ENCODE measurements around the gene ABCC12. TPM values are rescaled to one million over a fixed set of nuclear protein-coding genes. Genes with fewer than 3 reads are reported as not detected.

Gene ABCC12
- polyA plus RNA-seq, 1 donor from 2014 or later, result not detected

DNA sequence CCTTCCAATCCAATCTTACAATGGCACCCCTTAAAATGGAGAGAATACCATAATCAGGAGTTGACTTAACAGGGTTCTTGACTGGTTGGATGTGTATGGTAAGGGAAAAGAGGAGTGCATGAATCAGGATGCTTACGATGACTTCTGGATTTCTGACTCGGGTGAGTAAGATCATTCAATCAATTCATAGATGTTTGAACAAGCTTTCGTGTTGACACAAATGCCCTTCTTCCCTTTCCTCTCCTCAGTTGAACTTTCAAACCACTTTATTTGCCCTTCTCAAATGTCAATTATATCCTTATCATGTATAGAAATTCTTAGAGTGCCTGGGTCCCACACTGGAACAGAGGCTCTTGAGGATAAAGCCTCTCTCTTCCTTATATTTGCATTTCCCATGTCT lies 25.9 kb downstream of the ABCC12 start:
- Histone ChIP-seq H3K36me3 (ENCODE audit: insufficient read depth, low read length) (no peaks in the 10 kb centered on the region), H3K4me2 (ENCODE audit: low read length) (no peak overlapping the region), H3K9me2 (ENCODE audit: insufficient read depth, low read length) (no peaks in the 10 kb centered on the region), H4K20me1 (ENCODE audit: insufficient read depth) (no peaks in the 10 kb centered on the region), H2AFZ (ENCODE audit: low read depth, low read length) (no peak overlapping the region), H3K27ac (ENCODE audit: low read length) (no peak overlapping the region), H3K9me3 (ENCODE audit: low read length) (no peaks in the 10 kb centered on the region), H3K79me2 (replicated peaks; ENCODE audit: insufficient read depth, low read length) (no peaks in the 10 kb centered on the region), H3K4me3 (ENCODE audit: low read length) (no peak overlapping the region), H3K27me3 (ENCODE audit: insufficient read depth, low read depth, low read length) (no peaks in the 10 kb centered on the region), H3F3A (ENCODE audit: insufficient read depth, low read length, poor library complexity, severe bottlenecking) (no peaks in the 10 kb centered on the region), H3K9ac (ENCODE audit: low read length) (no peak overlapping the region)
- TF ChIP-seq SMC3 (conservative IDR thresholded peaks at IDR 0.05; ENCODE audit: poor library complexity) (no peak), MXI1 (conservative IDR thresholded peaks at IDR 0.05; ENCODE audit: poor library complexity, severe bottlenecking) (no peak), RAD21 (conservative IDR thresholded peaks at IDR 0.05) (no peak), EZH2 (IDR thresholded peaks at IDR 0.05; ENCODE audit: borderline replicate concordance, insufficient read depth, low read length, poor library complexity, severe bottlenecking) (no peak), POLR2AphosphoS5 (IDR thresholded peaks at IDR 0.05) (no peak), EP300 (conservative IDR thresholded peaks at IDR 0.05; ENCODE audit: poor library complexity, severe bottlenecking) (no peak), TAF1 (IDR thresholded peaks at IDR 0.05; ENCODE audit: low read depth) (no peak)
- TF ChIP-seq, protein P1, sequence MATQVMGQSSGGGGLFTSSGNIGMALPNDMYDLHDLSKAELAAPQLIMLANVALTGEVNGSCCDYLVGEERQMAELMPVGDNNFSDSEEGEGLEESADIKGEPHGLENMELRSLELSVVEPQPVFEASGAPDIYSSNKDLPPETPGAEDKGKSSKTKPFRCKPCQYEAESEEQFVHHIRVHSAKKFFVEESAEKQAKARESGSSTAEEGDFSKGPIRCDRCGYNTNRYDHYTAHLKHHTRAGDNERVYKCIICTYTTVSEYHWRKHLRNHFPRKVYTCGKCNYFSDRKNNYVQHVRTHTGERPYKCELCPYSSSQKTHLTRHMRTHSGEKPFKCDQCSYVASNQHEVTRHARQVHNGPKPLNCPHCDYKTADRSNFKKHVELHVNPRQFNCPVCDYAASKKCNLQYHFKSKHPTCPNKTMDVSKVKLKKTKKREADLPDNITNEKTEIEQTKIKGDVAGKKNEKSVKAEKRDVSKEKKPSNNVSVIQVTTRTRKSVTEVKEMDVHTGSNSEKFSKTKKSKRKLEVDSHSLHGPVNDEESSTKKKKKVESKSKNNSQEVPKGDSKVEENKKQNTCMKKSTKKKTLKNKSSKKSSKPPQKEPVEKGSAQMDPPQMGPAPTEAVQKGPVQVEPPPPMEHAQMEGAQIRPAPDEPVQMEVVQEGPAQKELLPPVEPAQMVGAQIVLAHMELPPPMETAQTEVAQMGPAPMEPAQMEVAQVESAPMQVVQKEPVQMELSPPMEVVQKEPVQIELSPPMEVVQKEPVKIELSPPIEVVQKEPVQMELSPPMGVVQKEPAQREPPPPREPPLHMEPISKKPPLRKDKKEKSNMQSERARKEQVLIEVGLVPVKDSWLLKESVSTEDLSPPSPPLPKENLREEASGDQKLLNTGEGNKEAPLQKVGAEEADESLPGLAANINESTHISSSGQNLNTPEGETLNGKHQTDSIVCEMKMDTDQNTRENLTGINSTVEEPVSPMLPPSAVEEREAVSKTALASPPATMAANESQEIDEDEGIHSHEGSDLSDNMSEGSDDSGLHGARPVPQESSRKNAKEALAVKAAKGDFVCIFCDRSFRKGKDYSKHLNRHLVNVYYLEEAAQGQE (IDR thresholded peaks at IDR 0.05; ENCODE audit: borderline replicate concordance), result no peak
- TF ChIP-seq, protein P2, sequence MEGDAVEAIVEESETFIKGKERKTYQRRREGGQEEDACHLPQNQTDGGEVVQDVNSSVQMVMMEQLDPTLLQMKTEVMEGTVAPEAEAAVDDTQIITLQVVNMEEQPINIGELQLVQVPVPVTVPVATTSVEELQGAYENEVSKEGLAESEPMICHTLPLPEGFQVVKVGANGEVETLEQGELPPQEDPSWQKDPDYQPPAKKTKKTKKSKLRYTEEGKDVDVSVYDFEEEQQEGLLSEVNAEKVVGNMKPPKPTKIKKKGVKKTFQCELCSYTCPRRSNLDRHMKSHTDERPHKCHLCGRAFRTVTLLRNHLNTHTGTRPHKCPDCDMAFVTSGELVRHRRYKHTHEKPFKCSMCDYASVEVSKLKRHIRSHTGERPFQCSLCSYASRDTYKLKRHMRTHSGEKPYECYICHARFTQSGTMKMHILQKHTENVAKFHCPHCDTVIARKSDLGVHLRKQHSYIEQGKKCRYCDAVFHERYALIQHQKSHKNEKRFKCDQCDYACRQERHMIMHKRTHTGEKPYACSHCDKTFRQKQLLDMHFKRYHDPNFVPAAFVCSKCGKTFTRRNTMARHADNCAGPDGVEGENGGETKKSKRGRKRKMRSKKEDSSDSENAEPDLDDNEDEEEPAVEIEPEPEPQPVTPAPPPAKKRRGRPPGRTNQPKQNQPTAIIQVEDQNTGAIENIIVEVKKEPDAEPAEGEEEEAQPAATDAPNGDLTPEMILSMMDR (IDR thresholded peaks at IDR 0.05; ENCODE audit: poor library complexity, severe bottlenecking), result no peak

DNA sequence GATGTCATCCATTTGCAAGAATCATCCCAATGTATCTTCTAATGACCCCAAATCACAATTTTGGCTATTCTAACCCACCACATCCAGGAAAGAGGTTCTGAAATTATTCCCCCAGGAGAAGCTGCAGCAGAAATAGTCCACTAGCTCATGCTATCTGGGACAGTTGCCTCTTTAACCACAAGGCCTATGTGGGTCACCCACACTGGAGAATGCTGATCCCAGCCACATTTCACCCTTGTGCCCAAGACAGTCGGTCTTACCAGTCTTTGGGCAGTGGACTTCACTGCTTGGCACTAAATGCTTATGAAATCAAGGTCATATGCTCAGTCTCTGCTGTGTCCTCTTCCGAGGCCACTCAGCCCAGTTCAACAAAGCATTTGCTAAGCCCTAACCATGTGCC lies 27.0 kb downstream of the ABCC12 start:
- Histone ChIP-seq H3K79me2 (replicated peaks; ENCODE audit: insufficient read depth, low read length) (no peaks in the 10 kb centered on the region), H3K27ac (ENCODE audit: low read length) (no peak overlapping the region), H2AFZ (ENCODE audit: low read depth, low read length) (no peak overlapping the region), H3K36me3 (ENCODE audit: insufficient read depth, low read length) (no peaks in the 10 kb centered on the region), H4K20me1 (ENCODE audit: insufficient read depth) (no peaks in the 10 kb centered on the region), H3K4me3 (ENCODE audit: low read length) (no peak overlapping the region), H3F3A (ENCODE audit: insufficient read depth, low read length, poor library complexity, severe bottlenecking) (no peaks in the 10 kb centered on the region), H3K4me2 (ENCODE audit: low read length) (no peak overlapping the region), H3K9me2 (ENCODE audit: insufficient read depth, low read length) (no peaks in the 10 kb centered on the region), H3K27me3 (ENCODE audit: insufficient read depth, low read depth, low read length) (no peaks in the 10 kb centered on the region), H3K9me3 (ENCODE audit: low read length) (no peaks in the 10 kb centered on the region), H3K9ac (ENCODE audit: low read length) (no peak overlapping the region)
- TF ChIP-seq RAD21 (conservative IDR thresholded peaks at IDR 0.05) (no peak), EZH2 (IDR thresholded peaks at IDR 0.05; ENCODE audit: borderline replicate concordance, insufficient read depth, low read length, poor library complexity, severe bottlenecking) (no peak)

All from neural cell (in vitro differentiated cells).